Measurements from ENCODE around the gene SH3BP5. TPM values are rescaled to one million over a fixed set of nuclear protein-coding genes. Genes with fewer than 3 reads are reported as not detected.

SH3BP5 gene
- total RNA-seq, 4 donors from 2014 or later: 60.2 to 90.4 (median 82.0) TPM

GRCh38 chr3:15321349-15321748 lies 11.0 kb downstream of the SH3BP5 start:
- no peak overlapping the region for H3K4me3 ChIP-seq (replicated peaks in 1 of 3)
- no peaks in the 10 kb centered on the region for H3K9me3 ChIP-seq
- no peaks in the 10 kb centered on the region for H3K36me3 ChIP-seq
- DNase-seq: no peak
- H3K27me3 ChIP-seq: no peaks in the 10 kb centered on the region
- H3K4me1 ChIP-seq: peaks cover 72 to 96% of the 10 kb centered on the region in 2 donors
- TF ChIP-seq CTCF (IDR thresholded peaks at IDR 0.05) (no peak), POLR2A (IDR thresholded peaks at IDR 0.05) (no peak)
- peak overlapping the region; percentile 86 to 96 (median 93) for H3K27ac ChIP-seq
- intact Hi-C loops (cut with DNase I): no loop called here
- 87 to 98% methylated on average over 1 of the region's 1 CpG for WGBS, 2 donors

GRCh38 chr3:15319575-15319974 lies 12.8 kb downstream of the SH3BP5 start:
- TF ChIP-seq POLR2A (IDR thresholded peaks at IDR 0.05) (peak in 1 of 2 donors; percentile 54), CTCF (IDR thresholded peaks at IDR 0.05) (no peak)
- Histone ChIP-seq H3K27me3 (no peaks in the 10 kb centered on the region), H3K36me3 (no peaks in the 10 kb centered on the region), H3K4me1 (peaks cover 60 to 88% of the 10 kb centered on the region in 2 donors), H3K27ac (peak overlapping the region; percentile 84 to 96 (median 93)), H3K9me3 (no peaks in the 10 kb centered on the region), H3K4me3 (replicated peaks in 1 of 3) (no peak overlapping the region)
- 8 to 25% methylated on average over 4 of the region's 4 CpGs for WGBS, 2 donors
- peak; percentile 92 to 93 for DNase-seq
- intact Hi-C loops (cut with DNase I): no loop called here

- Histone ChIP-seq H3K4me3 (replicated peaks in 1 of 3) (no peak overlapping the region), H3K36me3 (no peaks in the 10 kb centered on the region), H3K4me1 (peaks cover 59 to 88% of the 10 kb centered on the region in 2 donors), H3K27me3 (no peaks in the 10 kb centered on the region), H3K9me3 (no peaks in the 10 kb centered on the region), H3K27ac (peak overlapping the region; percentile 84 to 96 (median 93))
- 47 to 50% methylated on average over 2 of the region's 2 CpGs for WGBS, 2 donors
- no peak for TF ChIP-seq CTCF (IDR thresholded peaks at IDR 0.05)
- DNase-seq: no peak
- intact Hi-C loops (cut with DNase I): no loop called here
These were observed 13.2 kb downstream of the SH3BP5 start for GRCh38 chr3:15319136-15319535.

- H3K4me1 ChIP-seq: peaks cover 59 to 88% of the 10 kb centered on the region in 2 donors
- no peaks in the 10 kb centered on the region for H3K9me3 ChIP-seq
- TF ChIP-seq POLR2A (IDR thresholded peaks at IDR 0.05): no peak
- no peak for TF ChIP-seq CTCF (IDR thresholded peaks at IDR 0.05)
- H3K27me3 ChIP-seq: no peaks in the 10 kb centered on the region
- peak overlapping the region; percentile 84 to 96 (median 93) for H3K27ac ChIP-seq
- 79 to 86% methylated on average over 8 of the region's 8 CpGs for WGBS, 2 donors
- H3K36me3 ChIP-seq: no peaks in the 10 kb centered on the region
- DNase-seq: no peak
- no peak overlapping the region for H3K4me3 ChIP-seq (replicated peaks in 1 of 3)
- intact Hi-C loops (cut with DNase I): no loop called here
These were observed 13.7 kb downstream of the SH3BP5 start for GRCh38 chr3:15318661-15319060.

- intact Hi-C loops (cut with DNase I): no loop called here
- H3K36me3 ChIP-seq: no peaks in the 10 kb centered on the region
- no peaks in the 10 kb centered on the region for H3K9me3 ChIP-seq
- no peaks in the 10 kb centered on the region for H3K27me3 ChIP-seq
- WGBS, 2 donors: 76 to 79% methylated on average over 5 of the region's 5 CpGs
- no peak overlapping the region for H3K4me3 ChIP-seq (replicated peaks in 1 of 3)
- DNase-seq: peak; percentile 52 to 58
- TF ChIP-seq CTCF (IDR thresholded peaks at IDR 0.05): no peak
- no peak for TF ChIP-seq POLR2A (IDR thresholded peaks at IDR 0.05)
- peaks cover 72 to 89% of the 10 kb centered on the region in 2 donors for H3K4me1 ChIP-seq
- H3K27ac ChIP-seq: peak overlapping the region; percentile 84 to 96 (median 93)
These were observed 15.4 kb downstream of the SH3BP5 start for GRCh38 chr3:15316998-15317435.

Data from thyroid gland (tissue), 4 donors.